PC-3 (cell line): ENCODE results near the gene MORN1. TPM values are rescaled to one million over a fixed set of nuclear protein-coding genes. Genes with fewer than 3 reads are reported as not detected.

Experiments used
- ATAC-seq: fragments of 200-7000 bp; cut with Tn5 transposase; 2 replicates; pipeline ENCODE4 v1.9.1; 2020; ENCODE audit warnings: mild to moderate bottlenecking, moderate library complexity
- BruUV-seq: library from RNA; stranded (reverse); fragments of 400-500 nt; replicated peaks from 2 replicates; lab custom pipeline; 2021; lab: Mats Ljungman, UMichigan
- CTCF ChIA-PET: fragments of 300-600 bp; sonication (Branson Sonifier 250); formaldehyde crosslinking; loops from one replicate; lab custom pipeline; 2022; ENCODE audit warnings: antibody characterized with exemption; lab: Charles Lee
- POLR2A ChIA-PET: fragments of 300-600 bp; sonication (Branson Sonifier 250); formaldehyde crosslinking; loops from one replicate; lab custom pipeline; 2022; ENCODE audit warnings: antibody characterized with exemption; ENCODE audit not compliant: unreplicated experiment; lab: Charles Lee
- DNase-seq: peaks from one replicate; pipeline ENCODE4 v3.0.0-alpha.2; 2015
- H2AFZ ChIP-seq: fragments of 300-600 bp; sonication (generic); 2 replicates; pipeline ENCODE4 v1.6.0; 2016; ENCODE audit warnings: antibody characterized with exemption, low read length
- H3F3A ChIP-seq: fragments of 300-600 bp; sonication (generic); one replicate; pipeline ENCODE4 v1.6.0; 2017; ENCODE audit warnings: antibody characterized with exemption, low read length, control low read depth, mild to moderate bottlenecking; ENCODE audit not compliant: unreplicated experiment
- H3K27ac ChIP-seq: fragments of 300-600 bp; sonication (generic); 2 replicates; pipeline ENCODE4 v1.5.1; 2016; ENCODE audit warnings: mild to moderate bottlenecking, low read length
- H3K27me3 ChIP-seq: fragments of 300-600 bp; sonication (generic); 2 replicates; pipeline ENCODE4 v1.6.1; 2016; ENCODE audit warnings: low read length, mixed read lengths
- H3K36me3 ChIP-seq: fragments of 300-600 bp; sonication (generic); 2 replicates; pipeline ENCODE4 v1.6.1; 2016; ENCODE audit warnings: low read depth, mixed run types, low read length, mixed read lengths
- H3K4me1 ChIP-seq: fragments of 300-600 bp; sonication (generic); 2 replicates; pipeline ENCODE4 v1.5.1; 2016; ENCODE audit warnings: low read length; ENCODE audit not compliant: insufficient read depth
- H3K4me2 ChIP-seq: fragments of 300-600 bp; sonication (generic); 2 replicates; pipeline ENCODE4 v1.6.0; 2016; ENCODE audit warnings: low read length
- H3K4me3 ChIP-seq: fragments of 300-600 bp; sonication (generic); 2 replicates; pipeline ENCODE4 v1.5.1; 2016; ENCODE audit warnings: mild to moderate bottlenecking, low read length, mixed read lengths
- H3K79me2 ChIP-seq: fragments of 300-600 bp; sonication (generic); 2 replicates; pipeline ENCODE4 v1.6.1; 2017; ENCODE audit warnings: low read length, mixed read lengths
- H3K9ac ChIP-seq: fragments of 300-600 bp; sonication (generic); 2 replicates; pipeline ENCODE4 v1.6.0; 2016; ENCODE audit warnings: mild to moderate bottlenecking, low read length
- H3K9me2 ChIP-seq: fragments of 300-600 bp; sonication (generic); replicated peaks from 2 replicates; pipeline ENCODE4 v1.6.1; 2016; ENCODE audit warnings: mixed run types, low read length, mixed read lengths
- H3K9me3 ChIP-seq: fragments of 300-600 bp; sonication (generic); 2 replicates; pipeline ENCODE4 v1.6.1; 2016; ENCODE audit warnings: low read length, mixed read lengths
- H4K20me1 ChIP-seq: fragments of 300-600 bp; sonication (generic); 2 replicates; pipeline ENCODE4 v1.6.1; 2016; ENCODE audit warnings: low read length, mixed read lengths
- EZH2 ChIP-seq: fragments of 300-600 bp; sonication (generic); IDR thresholded peaks from one replicate; pipeline ENCODE4 v1.6.1; 2017; ENCODE audit warnings: antibody characterized with exemption, mild to moderate bottlenecking, low read length; ENCODE audit not compliant: unreplicated experiment
- EZH2phosphoT487 ChIP-seq: fragments of 300-600 bp; sonication (generic); IDR thresholded peaks from 2 replicates; pipeline ENCODE4 v1.6.1; 2018; ENCODE audit warnings: mild to moderate bottlenecking, antibody characterized with exemption, low read length, borderline replicate concordance
- intact Hi-C: fragments of 100-400 bp; cut with micrococcal nuclease; formaldehyde crosslinking; loops from 2 replicates; pipeline ENCODE4 v1.9.0; 2023
- total RNA-seq: library from RNA; depleted of rRNA; stranded (reverse); fragments of >200 nt; gene quantifications from 2 replicates; pipeline ENCODE4 v1.2.3, GENCODE V29; 2014
- TF ChIP-seq, protein P1 (sequence below): fragments of 300-600 bp; sonication (generic); conservative IDR thresholded peaks from 2 replicates; pipeline ENCODE4 v1.5.1; 2017; ENCODE audit warnings: antibody characterized with exemption, low read depth, mild to moderate bottlenecking, low read length

The MORN1 gene
- total RNA-seq, 1 experiment from 2014 or later, result 11.2 TPM

DNA sequence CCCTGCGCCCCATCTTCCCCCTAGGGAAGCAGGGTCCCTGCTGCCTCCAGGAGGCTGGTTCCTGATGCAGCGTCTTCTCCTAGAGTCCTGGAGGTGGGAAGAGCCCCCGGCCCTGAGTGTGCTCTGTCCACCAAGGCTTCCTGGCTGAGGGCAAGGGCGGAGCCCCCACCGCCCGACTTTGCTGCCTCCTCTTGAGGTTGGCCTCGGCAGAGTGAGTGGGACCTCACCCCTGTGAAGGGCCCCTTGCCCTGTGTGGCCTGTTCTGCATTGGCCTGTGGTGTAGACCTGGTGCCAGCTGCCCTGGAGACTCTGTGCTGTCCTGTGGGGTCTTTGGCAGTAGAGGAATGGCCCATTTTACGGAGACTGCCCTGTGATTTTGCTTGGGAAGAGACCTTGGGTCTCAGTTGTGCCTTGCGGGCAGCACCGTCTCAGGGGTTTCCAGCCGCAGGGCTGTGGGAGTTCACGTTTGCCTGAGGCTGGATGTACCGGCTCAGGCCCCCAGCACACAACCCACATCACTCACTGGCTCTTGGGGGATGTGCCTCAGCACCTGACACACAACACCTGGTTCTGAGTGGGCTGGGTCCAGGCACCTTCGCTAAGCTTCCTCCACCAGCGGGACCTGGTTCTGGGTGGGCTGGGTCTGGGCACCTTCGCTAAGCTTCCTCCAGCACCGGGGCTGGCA lies 89.6 kb downstream of the MORN1 start:
- peaks cover 35% of the 10 kb centered on the region for H4K20me1 ChIP-seq
- peaks cover 62% of the 10 kb centered on the region for H3K79me2 ChIP-seq
- peaks cover 22% of the 10 kb centered on the region for H3K36me3 ChIP-seq
- H3K27me3 ChIP-seq, result no peaks in the 10 kb centered on the region
- no peak overlapping the region for H2AFZ ChIP-seq
- DNase-seq (no peak), ATAC-seq (no peak)
- H3K9me2 ChIP-seq, result no peaks in the 10 kb centered on the region
- no peaks in the 10 kb centered on the region for H3F3A ChIP-seq
- H3K9me3 ChIP-seq, result no peaks in the 10 kb centered on the region
- intact Hi-C loops, result no loop called here
- TF ChIP-seq, protein P1, sequence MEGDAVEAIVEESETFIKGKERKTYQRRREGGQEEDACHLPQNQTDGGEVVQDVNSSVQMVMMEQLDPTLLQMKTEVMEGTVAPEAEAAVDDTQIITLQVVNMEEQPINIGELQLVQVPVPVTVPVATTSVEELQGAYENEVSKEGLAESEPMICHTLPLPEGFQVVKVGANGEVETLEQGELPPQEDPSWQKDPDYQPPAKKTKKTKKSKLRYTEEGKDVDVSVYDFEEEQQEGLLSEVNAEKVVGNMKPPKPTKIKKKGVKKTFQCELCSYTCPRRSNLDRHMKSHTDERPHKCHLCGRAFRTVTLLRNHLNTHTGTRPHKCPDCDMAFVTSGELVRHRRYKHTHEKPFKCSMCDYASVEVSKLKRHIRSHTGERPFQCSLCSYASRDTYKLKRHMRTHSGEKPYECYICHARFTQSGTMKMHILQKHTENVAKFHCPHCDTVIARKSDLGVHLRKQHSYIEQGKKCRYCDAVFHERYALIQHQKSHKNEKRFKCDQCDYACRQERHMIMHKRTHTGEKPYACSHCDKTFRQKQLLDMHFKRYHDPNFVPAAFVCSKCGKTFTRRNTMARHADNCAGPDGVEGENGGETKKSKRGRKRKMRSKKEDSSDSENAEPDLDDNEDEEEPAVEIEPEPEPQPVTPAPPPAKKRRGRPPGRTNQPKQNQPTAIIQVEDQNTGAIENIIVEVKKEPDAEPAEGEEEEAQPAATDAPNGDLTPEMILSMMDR, result no peak
- no peak overlapping the region for H3K4me2 ChIP-seq
- H3K4me3 ChIP-seq, result no peak overlapping the region
- ChIA-PET POLR2A (no interaction called here), CTCF (no interaction called here)
- H3K27ac ChIP-seq, result no peak overlapping the region
- no peaks in the 10 kb centered on the region for H3K4me1 ChIP-seq
- H3K9ac ChIP-seq, result no peak overlapping the region
- no TSS peak for BruUV-seq

- CTCF ChIA-PET, result no interaction called here
- peaks cover 16% of the 10 kb centered on the region for H3K36me3 ChIP-seq
- TF ChIP-seq EZH2 (no peak), EZH2phosphoT487 (no peak)
- TF ChIP-seq, protein P1, result no peak
- no peak overlapping the region for H3K9ac ChIP-seq
- no peak overlapping the region for H3K27ac ChIP-seq
- intact Hi-C loops, result no loop called here
- no peak overlapping the region for H3K4me3 ChIP-seq
- POLR2A ChIA-PET, result no interaction called here
- no peaks in the 10 kb centered on the region for H3F3A ChIP-seq
- no peak overlapping the region for H2AFZ ChIP-seq
- no peaks in the 10 kb centered on the region for H3K27me3 ChIP-seq
- no peaks in the 10 kb centered on the region for H3K9me2 ChIP-seq
- BruUV-seq, result no TSS peak
- H3K4me2 ChIP-seq, result no peak overlapping the region
- peaks cover 35% of the 10 kb centered on the region for H4K20me1 ChIP-seq
- peaks cover 70% of the 10 kb centered on the region for H3K79me2 ChIP-seq
- DNase-seq (no peak), ATAC-seq (no peak)
- no peaks in the 10 kb centered on the region for H3K9me3 ChIP-seq
- H3K4me1 ChIP-seq, result no peaks in the 10 kb centered on the region
Measured at GRCh38 chr1:2300851-2301606, 90.3 kb downstream of the MORN1 start.
